ENCODE measurements around the gene DGKB.

The DGKB gene

GRCh38 chr7:14570750-14571607 is 331.6 kb downstream of the DGKB start:
- Histone ChIP-seq H3K4me2 (ENCODE audit: low read depth, low read length) (no peak overlapping the region), H3K27me3 (replicated peaks; ENCODE audit: insufficient read depth, low read length) (no peaks in the 10 kb centered on the region), H3K4me1 (ENCODE audit: low read length) (peaks cover 6% of the 10 kb centered on the region), H3K9me2 (replicated peaks; ENCODE audit: insufficient read depth, low read length) (no peaks in the 10 kb centered on the region), H2AFZ (ENCODE audit: low read length) (no peak overlapping the region), H3F3A (ENCODE audit: insufficient read depth, low read length) (no peaks in the 10 kb centered on the region; the same call in 1 of the 2 replicates), H3K9me3 (replicated peaks; ENCODE audit: insufficient read depth, low read length) (no peaks in the 10 kb centered on the region), H3K4me3 (ENCODE audit: low read length) (no peak overlapping the region), H4K20me1 (ENCODE audit: insufficient read depth, low read length) (no peaks in the 10 kb centered on the region), H3K79me2 (ENCODE audit: low read length) (no peaks in the 10 kb centered on the region), H3K9ac (ENCODE audit: low read length) (no peak overlapping the region), H3K36me3 (replicated peaks; ENCODE audit: insufficient read depth, low read length) (no peaks in the 10 kb centered on the region), H3K27ac (ENCODE audit: low read length) (no peak overlapping the region)
- no peak for DNase-seq
- TF ChIP-seq EZH2phosphoT487 (IDR thresholded peaks at IDR 0.05; ENCODE audit: low read length) (no peak), CTCF (IDR thresholded peaks at IDR 0.05; ENCODE audit: low read length) (no peak), EZH2 (optimal IDR thresholded peaks at IDR 0.05; ENCODE audit: low read depth, low read length) (no peak)

- no peak overlapping the region for H3K4me3 ChIP-seq (ENCODE audit: low read length)
- no peak overlapping the region for H3K9ac ChIP-seq (ENCODE audit: low read length)
- TF ChIP-seq EZH2phosphoT487 (IDR thresholded peaks at IDR 0.05; ENCODE audit: low read length), result no peak
- TF ChIP-seq CTCF (IDR thresholded peaks at IDR 0.05; ENCODE audit: low read length), result no peak
- no peak for TF ChIP-seq EZH2 (optimal IDR thresholded peaks at IDR 0.05; ENCODE audit: low read depth, low read length)
- no peaks in the 10 kb centered on the region for H3K9me2 ChIP-seq (replicated peaks; ENCODE audit: insufficient read depth, low read length)
- H3K79me2 ChIP-seq (ENCODE audit: low read length), result no peaks in the 10 kb centered on the region
- DNase-seq, result no peak
- H3K9me3 ChIP-seq (replicated peaks; ENCODE audit: insufficient read depth, low read length), result no peaks in the 10 kb centered on the region
- H3K27me3 ChIP-seq (replicated peaks; ENCODE audit: insufficient read depth, low read length), result no peaks in the 10 kb centered on the region
- no peaks in the 10 kb centered on the region for H3F3A ChIP-seq (ENCODE audit: insufficient read depth, low read length)
- no peaks in the 10 kb centered on the region for H3K36me3 ChIP-seq (replicated peaks; ENCODE audit: insufficient read depth, low read length)
- H3K4me2 ChIP-seq (ENCODE audit: low read depth, low read length), result no peak overlapping the region
- H3K4me1 ChIP-seq (ENCODE audit: low read length), result no peaks in the 10 kb centered on the region
- no peaks in the 10 kb centered on the region for H4K20me1 ChIP-seq (ENCODE audit: insufficient read depth, low read length)
- no peak overlapping the region for H2AFZ ChIP-seq (ENCODE audit: low read length)
- no peak overlapping the region for H3K27ac ChIP-seq (ENCODE audit: low read length)
Measured at GRCh38 chr7:14552060-14552459, 350.5 kb downstream of the DGKB start.

GRCh38 chr7:14551310-14551709 is 351.2 kb downstream of the DGKB start:
- Histone ChIP-seq H3K27me3 (replicated peaks; ENCODE audit: insufficient read depth, low read length) (no peaks in the 10 kb centered on the region), H3K36me3 (replicated peaks; ENCODE audit: insufficient read depth, low read length) (no peaks in the 10 kb centered on the region), H3K9me2 (replicated peaks; ENCODE audit: insufficient read depth, low read length) (no peaks in the 10 kb centered on the region), H4K20me1 (ENCODE audit: insufficient read depth, low read length) (no peaks in the 10 kb centered on the region), H3K9me3 (replicated peaks; ENCODE audit: insufficient read depth, low read length) (no peaks in the 10 kb centered on the region), H3F3A (ENCODE audit: insufficient read depth, low read length) (no peaks in the 10 kb centered on the region), H3K9ac (ENCODE audit: low read length) (no peak overlapping the region), H3K27ac (ENCODE audit: low read length) (no peak overlapping the region), H3K4me3 (ENCODE audit: low read length) (no peak overlapping the region), H3K4me2 (ENCODE audit: low read depth, low read length) (no peak overlapping the region), H2AFZ (ENCODE audit: low read length) (no peak overlapping the region), H3K4me1 (ENCODE audit: low read length) (no peaks in the 10 kb centered on the region), H3K79me2 (ENCODE audit: low read length) (no peaks in the 10 kb centered on the region)
- TF ChIP-seq CTCF (IDR thresholded peaks at IDR 0.05; ENCODE audit: low read length) (no peak), EZH2 (optimal IDR thresholded peaks at IDR 0.05; ENCODE audit: low read depth, low read length) (no peak), EZH2phosphoT487 (IDR thresholded peaks at IDR 0.05; ENCODE audit: low read length) (no peak)
- DNase-seq, result no peak

Data from MM.1S (cell line).